Psoas muscle (tissue), 8 donors: ENCODE data around the gene RAI1. TPM values are rescaled to one million over a fixed set of nuclear protein-coding genes. Genes with fewer than 3 reads are reported as not detected.

Experiments used
- ATAC-seq, 4 donors: fragments of 200-7000 bp; cut with Tn5 transposase; one replicate each; pipeline ENCODE4 v1.9.1; 2020; ENCODE audit warnings: moderate library complexity in 3 of 4, mild to moderate bottlenecking in 2 of 4
- DNase-seq, 2 donors: peaks; one replicate each; pipeline ENCODE4 v3.0.0-alpha.2; 2020
- H3K27ac ChIP-seq: fragments of 200-600 bp; one replicate; pipeline ENCODE4 v1.8.0; 2022
- H3K27me3 ChIP-seq, 3 donors: fragments of 200-600 bp in 1 of 3; one replicate each; pipeline versions ENCODE4 v1.6.1 to v1.8.0; 2013 to 2022; ENCODE audit warnings: low read length in 2 of 3, mild to moderate bottlenecking in 2 of 3, moderate library complexity in 1 of 3; ENCODE audit not compliant: insufficient read depth in 3 of 3
- H3K36me3 ChIP-seq, 2 donors: fragments of 200-600 bp in 1 of 2; one replicate each; pipeline versions ENCODE4 v1.6.1 to v1.8.0; 2013 to 2022; ENCODE audit warnings: low read depth in 1 of 2, mild to moderate bottlenecking in 1 of 2, moderate library complexity in 1 of 2; ENCODE audit not compliant: insufficient read depth in 1 of 2
- H3K4me1 ChIP-seq: fragments of 200-600 bp; one replicate; pipeline ENCODE4 v1.8.0; 2022
- H3K4me3 ChIP-seq: fragments of 200-600 bp; one replicate; pipeline ENCODE4 v1.8.0; 2022; ENCODE audit warnings: mild to moderate bottlenecking
- H3K9me3 ChIP-seq: fragments of 200-600 bp; one replicate; pipeline ENCODE4 v1.8.0; 2022
- CTCF ChIP-seq: fragments of 200-600 bp; IDR thresholded peaks from one replicate; pipeline ENCODE4 v1.8.0; 2022; ENCODE audit warnings: antibody characterized with exemption
- WGBS, 3 donors: extraction: QIAGEN DNeasy Blood & Tissue Kit; methylation state at CpG; one replicate each; pipeline versions ENCODE4 v1.1.6 to v1.1.7; 2013; 5-methylcytosine and 5-hydroxymethylcytosine counted together
- intact Hi-C, 2 donors: fragments of 100-400 bp; cut with DNase I; formaldehyde crosslinking; loops; one replicate each; pipeline versions ENCODE4 v1.11.0 to v1.14.2; 2022
- polyA plus RNA-seq, 3 donors: library from polyadenylated mRNA; stranded (reverse); fragments of 200-250 nt; gene quantifications; one replicate each; pipeline ENCODE4 v1.2.3, GENCODE V29; 2013
- total RNA-seq, 4 donors: library from RNA; stranded (reverse); fragmentation: NEBNext Ultra II Directional in 2 of 4; extraction: Animal tissue kit (Norgen Biotek cat#: 25700) in 2 of 4; gene quantifications; one replicate each; pipeline versions ENCODE4 v1.2.1 to v1.2.4, GENCODE V29; 2021 to 2023
- donor health status: healthy with polysubstance abuse.
- donor health status: DM: no; HTN: no; CAD: no; lungs with moderate emphysema.
- donor health status: Bipolar disorder and iron deficiency.
- donor health status: healthy.
- donor health status: DM: yes; HTN: yes; CAD: no.
- donor health status: DM: no; HTN: no; CAD: no.
- donor health status: DM: no; HTN: no; CAD: no.
- donor health status: DM: yes; HTN: yes; CAD: no.

Gene RAI1
- total and polyA plus RNA-seq, 7 donors, result 4.0 to 9.0 (median 7.1) TPM

- Histone ChIP-seq H3K27ac (peak overlapping the region; percentile 75), H3K27me3 (no peaks in the 10 kb centered on the region)
These were observed 90.4 kb downstream of the RAI1 start for GRCh38 chr17:17771498-17772201.

GRCh38 chr17:17772231-17772630 lies 91.0 kb downstream of the RAI1 start:
- WGBS, 3 donors, result 41 to 52% (median 47%) methylated on average over 3 of the region's 3 CpGs
- ATAC-seq, result no peak
- H3K27ac ChIP-seq, result no peak overlapping the region
- DNase-seq, result no peak
- no peaks in the 10 kb centered on the region for H3K36me3 ChIP-seq
- no peak overlapping the region for H3K4me3 ChIP-seq
- peaks cover 65% of the 10 kb centered on the region for H3K4me1 ChIP-seq
- no peaks in the 10 kb centered on the region for H3K9me3 ChIP-seq
- TF ChIP-seq CTCF, result no peak
- intact Hi-C loops, result loop anchor here in 1 of 2 donors (10.0 kb wide), 1 partner anchor 87 kb away; the partner anchor contains the start of gene RAI1
- H3K27me3 ChIP-seq, result no peaks in the 10 kb centered on the region

More at GRCh38 chr17:17771498-17772201, 90.4 kb downstream of the RAI1 start:
- intact Hi-C loops, result loop anchor here in 1 of 2 donors (10.0 kb wide), 1 partner anchor 87 kb away; the partner anchor contains the start of gene RAI1
- 85 to 93% (median 90%) methylated on average over 10 of the region's 10 CpGs for WGBS, 3 donors
- TF ChIP-seq CTCF, result no peak
- peaks cover 68% of the 10 kb centered on the region for H3K4me1 ChIP-seq
- H3K9me3 ChIP-seq, result no peaks in the 10 kb centered on the region
- no peaks in the 10 kb centered on the region for H3K36me3 ChIP-seq
- H3K4me3 ChIP-seq, result no peak overlapping the region
- ATAC-seq, result no peak
- no peak for DNase-seq

GRCh38 chr17:17774009-17774881 lies 93.0 kb downstream of the RAI1 start:
- H3K36me3 ChIP-seq, result no peaks in the 10 kb centered on the region
- no peaks in the 10 kb centered on the region for H3K9me3 ChIP-seq
- peak; percentile 82 to 85 (median 84) for ATAC-seq
- DNase-seq, result peak; percentile 67 to 87
- TF ChIP-seq CTCF, result no peak
- 24 to 41% (median 30%) methylated on average over 21 of the region's 21 CpGs for WGBS, 3 donors
- intact Hi-C loops, result loop anchor here in 1 of 2 donors (10.0 kb wide), 1 partner anchor 89 kb away; the partner anchor contains the start of gene RAI1
- peak overlapping the region; percentile 89 for H3K27ac ChIP-seq
- no peaks in the 10 kb centered on the region for H3K27me3 ChIP-seq
- H3K4me1 ChIP-seq, result peaks cover 50% of the 10 kb centered on the region
- peak overlapping the region; percentile 66 for H3K4me3 ChIP-seq

GRCh38 chr17:17776889-17777288 lies 95.6 kb downstream of the RAI1 start:
- DNase-seq, result no peak
- no peaks in the 10 kb centered on the region for H3K9me3 ChIP-seq
- intact Hi-C loops, result loop anchor here in 1 of 2 donors (10.0 kb wide), 1 partner anchor 92 kb away; the partner anchor contains the start of gene RAI1
- H3K36me3 ChIP-seq, result no peaks in the 10 kb centered on the region
- H3K27me3 ChIP-seq, result no peaks in the 10 kb centered on the region
- 65 to 77% (median 74%) methylated on average over 3 of the region's 3 CpGs for WGBS, 3 donors
- H3K4me3 ChIP-seq, result no peak overlapping the region
- no peak overlapping the region for H3K27ac ChIP-seq
- no peak for TF ChIP-seq CTCF
- H3K4me1 ChIP-seq, result peaks cover 34% of the 10 kb centered on the region
- no peak for ATAC-seq
